HG02642 (cell line): ENCODE results near the gene RALBP1.
A peak's percentile ranks its signal among the peaks of the same experiment; 100 is the strongest.

Experiments used
- ATAC-seq: cut with Tn5 transposase; IDR thresholded peaks from one replicate; pipeline ENCODE4 v1.9.1; 2021; ENCODE audit warnings: mild to moderate bottlenecking; ENCODE audit not compliant: unreplicated experiment, poor library complexity

The RALBP1 gene

DNA sequence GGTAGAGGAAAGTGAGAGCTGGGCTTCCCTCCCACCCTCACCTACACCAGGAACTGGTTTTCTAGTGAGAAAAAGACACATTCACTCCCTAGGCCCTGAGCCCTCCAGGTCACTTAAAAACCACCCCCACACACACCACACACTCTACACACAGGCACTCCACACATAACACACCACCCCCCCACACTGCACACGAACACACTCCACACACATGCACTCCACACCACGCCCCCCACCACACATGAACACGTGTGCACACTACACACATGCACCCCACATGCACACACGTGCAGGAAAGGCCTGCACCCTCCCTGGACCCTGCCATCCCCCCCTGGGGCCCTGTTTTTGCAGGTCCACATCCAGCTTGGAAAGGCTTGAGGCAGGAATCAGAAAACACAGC is 67.6 kb downstream of the RALBP1 start:
- no peak for ATAC-seq

DNA sequence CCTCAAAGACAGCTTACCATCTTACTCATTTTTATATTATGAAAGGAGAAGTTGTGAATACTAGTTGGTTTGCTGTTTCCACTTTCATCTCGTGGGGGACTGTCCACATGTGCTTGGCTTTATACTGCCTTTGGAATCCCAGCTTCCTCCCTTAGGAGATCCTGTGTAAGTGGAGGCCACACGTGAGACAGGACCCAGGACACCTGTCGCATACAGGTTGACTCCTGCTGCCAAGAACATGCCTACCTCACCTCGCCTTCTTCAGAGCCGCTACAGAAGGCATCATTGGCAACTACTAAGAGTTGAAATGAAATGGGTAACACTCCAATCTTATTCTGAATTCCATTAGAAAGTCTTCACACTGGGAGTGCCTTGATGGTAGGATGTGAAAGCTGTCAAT is 69.7 kb downstream of the RALBP1 start:
- ATAC-seq, result no peak

DNA sequence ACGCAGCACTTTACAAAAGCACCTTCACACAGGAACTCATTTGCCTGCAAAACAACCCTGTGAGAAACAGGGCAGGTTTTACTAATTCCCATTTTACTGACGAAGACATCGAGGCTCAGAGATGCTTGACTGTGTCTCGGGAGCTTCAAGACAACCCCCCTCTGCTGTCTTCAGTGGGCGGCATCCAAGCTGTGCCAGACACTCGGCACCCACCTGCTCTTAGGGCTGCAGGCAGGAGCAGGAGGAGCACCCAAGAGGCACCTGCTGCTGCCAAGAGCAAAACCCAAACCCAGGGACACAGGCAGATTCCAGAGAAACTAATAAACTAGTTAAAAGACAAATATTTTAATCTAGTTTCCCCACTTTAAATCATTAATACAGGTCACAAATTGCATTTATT is 71.2 kb downstream of the RALBP1 start:
- ATAC-seq, result no peak

DNA sequence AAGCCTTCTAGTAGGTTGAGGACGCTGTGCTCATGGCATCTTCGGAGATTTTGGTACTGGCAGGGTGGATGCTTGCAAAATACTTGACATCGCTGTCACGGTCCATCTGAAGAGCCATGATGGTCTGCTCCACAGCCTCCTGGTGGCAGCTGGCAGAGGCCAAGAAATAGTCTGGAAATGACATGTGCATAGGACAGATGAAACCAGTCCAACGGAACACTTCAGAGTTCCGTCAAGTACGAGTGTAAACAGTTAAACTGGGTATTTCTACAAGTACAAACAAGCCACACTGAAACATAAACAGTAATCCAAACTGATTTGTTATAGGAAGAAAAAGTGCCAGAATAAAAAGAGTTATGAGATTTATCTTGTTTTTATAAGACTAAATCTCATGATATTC is 72.5 kb downstream of the RALBP1 start:
- no peak for ATAC-seq

DNA sequence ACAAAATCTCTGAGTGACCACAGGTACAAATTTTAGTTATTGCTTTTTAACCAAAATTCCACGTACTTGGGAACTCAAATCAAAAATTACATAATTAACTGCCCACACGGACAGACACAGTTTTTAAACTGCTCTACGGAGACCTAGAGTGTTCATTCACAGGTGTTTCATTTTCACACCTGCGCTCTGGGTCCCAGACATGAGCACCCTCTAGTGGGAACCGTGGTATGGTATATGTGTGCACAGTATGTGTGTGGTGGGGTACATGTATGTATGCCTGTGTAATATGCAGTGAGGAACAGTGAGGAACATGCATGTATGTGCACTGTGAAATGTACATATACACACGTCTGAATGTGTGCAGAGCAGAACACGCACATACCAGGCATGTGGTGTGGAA is 74.1 kb downstream of the RALBP1 start:
- no peak for ATAC-seq

DNA sequence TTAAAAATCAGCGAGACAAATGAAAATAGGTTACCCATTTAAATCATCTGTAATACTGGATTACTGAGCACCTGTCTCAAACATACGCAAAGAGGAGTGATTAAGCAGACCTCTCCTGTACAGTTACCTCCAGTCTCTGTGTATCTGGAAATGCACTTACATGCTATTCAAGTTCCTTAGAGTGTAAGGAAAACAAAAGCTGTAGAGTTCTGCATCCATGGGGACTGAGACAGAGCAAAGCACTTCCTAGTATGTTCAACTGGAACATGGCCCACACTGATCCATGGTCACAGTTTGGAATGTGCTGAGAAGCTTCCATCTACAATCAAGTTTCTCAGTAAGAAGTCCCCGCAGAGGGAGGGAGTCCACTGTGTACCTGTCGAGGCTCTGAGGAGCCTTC is 75.1 kb downstream of the RALBP1 start:
- no peak for ATAC-seq

DNA sequence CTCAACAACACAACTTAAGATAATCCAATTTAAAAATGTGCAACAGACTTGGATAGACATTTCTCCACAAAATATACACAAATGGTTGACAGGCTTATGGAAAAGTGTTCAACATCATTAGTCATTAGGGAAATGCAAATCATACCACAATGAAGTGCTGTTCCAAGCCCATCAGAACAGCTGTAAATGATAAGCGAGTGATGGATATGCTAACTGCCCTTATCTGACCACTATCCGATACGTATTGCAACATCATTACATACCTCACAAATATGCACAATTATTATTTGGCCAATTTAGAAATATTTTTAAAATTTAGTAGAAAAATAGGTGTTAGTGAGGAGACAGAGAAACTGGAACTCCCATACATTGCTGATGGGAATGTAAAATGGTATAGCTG is 76.9 kb downstream of the RALBP1 start:
- no peak for ATAC-seq

DNA sequence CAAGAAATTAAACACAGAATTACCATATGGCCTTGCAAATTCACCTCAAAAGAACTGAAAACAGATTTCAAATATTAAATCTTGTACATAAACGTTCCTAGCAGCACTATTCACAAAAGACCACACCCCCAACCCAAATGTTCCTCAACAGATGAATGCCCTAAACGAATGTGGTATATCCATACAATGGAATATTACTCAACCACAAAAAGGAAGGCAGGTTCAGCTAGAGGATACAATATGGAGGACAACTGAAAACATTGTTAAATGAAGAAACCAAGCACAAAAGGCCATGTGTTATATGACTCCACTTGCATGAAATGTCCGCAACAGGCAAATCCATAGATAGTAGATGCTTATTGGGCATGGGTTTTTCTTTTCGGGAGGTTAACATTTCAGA is 77.3 kb downstream of the RALBP1 start:
- ATAC-seq, result no peak

DNA sequence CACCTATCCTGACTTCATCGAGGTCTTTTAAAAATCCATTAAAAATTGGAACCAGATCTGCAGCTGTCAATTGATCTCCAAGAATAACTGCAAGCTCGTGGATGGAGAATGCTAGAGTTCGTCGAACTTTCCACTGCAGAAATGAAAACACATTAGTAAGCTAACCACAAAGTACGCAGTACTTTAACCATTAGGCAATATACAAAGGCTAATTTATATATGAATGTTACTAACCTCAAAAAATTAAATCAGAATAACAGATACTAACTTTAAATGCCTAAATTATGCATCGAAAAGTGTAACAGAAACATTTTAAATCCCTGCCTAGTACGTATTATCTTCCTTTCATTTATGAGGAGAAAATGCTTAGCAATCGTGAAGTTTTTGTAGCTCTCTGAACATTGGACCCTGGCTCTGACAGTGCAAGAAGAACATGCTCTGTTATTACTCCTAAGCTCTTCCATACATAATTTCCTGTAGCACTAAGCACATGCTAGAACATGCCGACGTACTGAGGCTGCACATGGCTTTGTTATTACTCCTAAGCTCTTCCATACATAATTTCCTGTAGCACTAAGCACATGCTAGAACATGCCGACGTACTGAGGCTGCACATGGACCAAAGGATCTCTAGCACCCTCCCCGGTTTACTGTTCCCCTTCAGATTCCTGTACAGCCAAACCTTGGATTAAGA is 82.1 kb downstream of the RALBP1 start:
- no peak for ATAC-seq

DNA sequence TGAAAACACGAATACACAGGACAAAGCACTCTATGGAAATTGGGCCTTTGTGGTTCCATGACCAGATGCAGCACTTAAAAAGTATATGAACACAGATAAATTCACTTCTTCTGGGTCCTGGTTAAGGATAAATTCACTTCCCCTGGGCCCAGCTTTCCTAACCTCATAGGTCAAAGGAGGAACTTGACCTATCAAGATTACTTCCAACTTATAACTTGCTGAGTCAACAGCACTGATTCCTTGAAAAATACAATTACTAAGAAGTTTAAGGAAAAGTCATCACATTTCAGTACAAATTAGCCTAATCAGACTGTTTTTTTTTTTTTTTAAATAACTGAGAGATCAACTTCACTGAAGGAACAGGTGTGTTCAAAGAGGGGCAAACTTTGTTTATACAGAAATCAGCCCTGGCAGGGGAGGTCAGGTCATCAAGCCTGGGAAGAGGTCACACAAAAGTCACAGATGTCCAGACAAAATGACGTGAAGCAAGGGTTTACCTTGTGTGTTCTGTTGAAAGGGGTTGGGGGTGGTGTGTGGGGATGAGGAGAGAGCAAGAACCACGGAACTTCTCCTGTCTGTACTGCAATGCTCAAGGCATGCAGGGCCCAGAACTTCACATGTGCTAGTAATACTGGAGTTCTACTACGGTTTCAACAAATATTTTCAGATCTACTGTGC is 83.2 kb downstream of the RALBP1 start:
- no peak for ATAC-seq

DNA sequence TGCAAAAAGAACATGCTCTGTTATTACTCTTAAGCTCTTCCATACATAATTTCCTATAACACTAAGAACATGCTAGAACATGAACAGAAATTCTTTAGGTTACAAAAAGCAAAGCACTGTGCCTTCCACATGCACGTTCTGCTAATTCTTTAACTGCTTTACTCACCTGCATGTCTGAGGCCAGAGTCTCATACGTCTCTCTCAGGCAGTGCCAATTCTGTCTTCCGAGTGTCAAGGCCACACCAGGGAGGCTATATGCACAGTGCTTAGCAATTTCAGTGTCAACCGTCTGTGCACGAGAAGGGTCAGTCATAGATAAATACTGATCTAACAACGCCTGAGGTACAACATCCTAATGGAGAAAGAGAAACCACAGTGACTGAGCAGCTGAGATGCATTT is 83.9 kb downstream of the RALBP1 start:
- ATAC-seq, result no peak

DNA sequence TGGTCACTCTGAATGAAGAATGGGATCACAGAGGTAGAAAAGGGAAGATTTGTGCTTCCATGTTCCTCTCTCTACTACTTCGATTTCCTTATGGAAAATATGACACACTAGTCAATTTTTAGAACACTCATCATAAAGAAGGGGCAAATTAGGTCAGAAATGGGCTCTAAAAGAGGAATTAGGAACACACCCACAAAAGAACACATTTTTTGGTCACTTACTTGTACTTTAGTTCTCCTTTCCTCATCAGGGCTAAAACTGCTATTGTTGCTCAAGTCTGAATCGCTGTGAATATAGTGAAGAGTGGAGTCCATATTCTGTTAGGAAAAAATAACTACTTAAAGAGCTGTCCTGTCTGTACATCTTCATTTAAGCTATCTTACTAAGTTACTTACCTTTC is 86.4 kb downstream of the RALBP1 start:
- no peak for ATAC-seq

DNA sequence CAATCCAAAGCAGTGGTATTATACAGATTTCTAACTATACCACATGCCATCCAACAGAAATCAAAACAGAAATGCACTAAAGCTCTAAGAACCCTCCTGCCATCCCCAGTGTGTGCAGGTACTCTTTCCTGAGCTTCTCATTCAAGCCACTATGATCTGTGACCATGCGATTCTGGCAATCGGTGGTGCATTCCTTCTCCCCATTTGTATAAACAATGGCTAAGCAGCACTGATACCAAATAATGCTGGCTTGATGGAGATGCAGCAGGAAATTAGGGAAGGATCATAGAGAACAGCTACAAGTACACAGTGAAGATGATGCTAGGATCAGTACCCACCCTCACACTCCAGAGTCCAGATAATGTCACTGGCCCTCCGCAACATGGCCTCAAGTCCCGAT is 87.3 kb downstream of the RALBP1 start:
- no peak for ATAC-seq

DNA sequence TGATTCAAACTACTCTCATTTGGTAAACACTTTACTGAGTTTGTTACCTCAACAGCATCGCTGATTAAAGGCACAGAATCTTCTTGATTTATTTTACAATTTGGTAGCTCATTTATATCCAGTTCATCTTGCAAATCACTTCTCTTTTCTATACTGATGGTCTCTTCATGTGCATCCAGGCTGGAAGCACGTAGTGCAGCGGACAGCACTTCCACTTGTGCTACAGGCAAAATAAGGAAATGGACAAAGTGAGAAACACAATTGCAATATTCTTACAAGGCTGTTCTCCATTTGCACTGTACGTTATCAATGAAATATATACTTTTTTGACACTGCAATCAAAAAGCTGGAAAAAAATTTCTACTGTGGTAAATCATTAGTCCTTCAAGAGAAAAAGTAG is 88.0 kb downstream of the RALBP1 start:
- no peak for ATAC-seq

DNA sequence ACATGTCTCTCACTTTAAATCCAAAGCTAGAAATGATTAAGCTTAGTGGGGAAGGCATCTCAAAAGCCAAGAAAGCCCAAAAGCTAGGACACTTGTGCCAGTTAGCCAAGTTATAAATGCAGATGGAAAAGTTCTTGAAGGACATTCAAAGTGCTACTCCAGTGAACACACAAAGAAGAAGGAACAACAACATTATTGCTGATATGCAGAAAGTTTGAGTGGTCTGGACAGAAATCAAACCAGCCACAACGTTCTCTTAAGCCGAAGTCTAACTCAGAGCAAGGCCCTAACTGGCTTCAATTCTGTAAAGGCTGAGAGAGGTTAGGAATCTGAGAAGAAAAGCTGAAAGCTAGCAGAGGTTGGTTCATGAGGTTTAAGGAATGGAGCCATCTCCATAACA is 90.1 kb downstream of the RALBP1 start:
- ATAC-seq, result no peak

DNA sequence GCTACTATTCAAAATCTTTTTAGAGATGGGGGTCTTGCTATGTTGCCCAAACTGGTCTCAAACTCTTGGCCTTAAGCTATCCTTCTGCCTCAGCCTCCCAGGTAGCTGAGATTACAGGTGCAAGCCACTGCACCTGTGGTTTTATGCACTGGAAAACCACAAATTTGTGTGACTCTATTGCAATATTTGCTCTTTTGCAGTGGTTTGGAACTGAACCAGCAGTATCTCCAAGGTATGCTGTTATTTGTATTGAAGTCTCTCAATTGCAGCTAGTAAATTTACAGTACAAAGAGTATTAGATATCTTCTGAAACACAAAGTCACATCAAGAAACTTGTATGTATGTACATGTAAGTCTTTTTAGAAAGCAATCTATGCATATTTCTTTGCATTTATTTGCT is 92.9 kb downstream of the RALBP1 start:
- ATAC-seq, result no peak

DNA sequence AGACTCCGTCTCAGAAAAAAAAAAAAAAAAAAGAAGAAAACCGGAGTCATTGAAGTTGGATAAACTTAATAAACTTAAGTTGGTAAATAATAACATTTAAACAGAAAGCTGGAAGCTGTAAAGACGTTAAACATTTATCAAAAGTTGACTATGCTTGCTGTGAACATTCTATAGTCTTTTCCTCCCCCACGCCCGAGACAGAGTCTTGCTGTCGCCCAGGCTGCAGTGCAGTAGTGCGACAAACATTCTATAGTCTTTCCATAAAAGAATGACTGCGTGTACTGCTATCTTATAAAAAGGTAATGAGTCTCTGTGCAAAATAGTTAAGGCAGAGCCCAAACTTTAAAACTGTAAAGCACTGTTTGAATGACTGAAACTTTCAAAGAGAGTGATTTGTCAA is 93.9 kb downstream of the RALBP1 start:
- ATAC-seq, result no peak

DNA sequence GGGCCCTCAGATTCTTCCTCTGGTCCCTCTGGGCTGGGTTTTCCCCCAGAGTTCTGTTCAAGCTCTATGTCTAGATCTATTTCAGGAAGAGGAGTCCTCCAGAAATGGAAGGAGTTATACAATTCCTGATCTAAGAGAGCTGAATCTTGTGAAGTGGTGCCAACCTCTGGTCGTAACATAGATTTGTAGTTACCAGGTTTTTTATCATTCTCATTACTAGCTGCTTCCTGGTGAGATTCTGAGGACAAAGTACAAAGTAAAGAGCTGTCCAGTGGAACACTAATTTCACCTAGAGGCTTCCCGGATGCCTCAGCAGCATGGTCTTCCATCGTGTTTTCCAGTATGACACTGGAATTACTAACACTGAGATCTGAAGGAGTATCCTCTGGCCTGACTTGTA is 94.9 kb downstream of the RALBP1 start:
- ATAC-seq, result no peak

DNA sequence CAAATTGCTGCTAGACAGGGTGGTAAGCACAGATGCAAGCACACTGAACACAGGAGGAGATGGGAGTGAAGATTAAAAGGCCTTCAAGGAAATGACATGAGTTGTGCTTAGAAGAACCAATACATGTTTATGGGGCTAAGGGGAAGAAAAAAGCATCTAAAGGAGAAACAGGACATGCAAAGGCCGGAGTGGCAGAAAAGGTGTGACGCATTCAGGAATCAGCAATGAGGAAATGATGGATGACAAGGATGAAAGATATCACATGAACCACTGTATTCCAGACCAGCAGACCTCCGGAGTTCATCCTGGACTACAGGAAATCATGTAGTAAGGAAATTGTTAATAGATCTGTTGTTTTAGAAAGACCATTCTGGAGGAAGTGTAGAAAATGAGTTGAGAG is 96.2 kb downstream of the RALBP1 start:
- ATAC-seq, result no peak

DNA sequence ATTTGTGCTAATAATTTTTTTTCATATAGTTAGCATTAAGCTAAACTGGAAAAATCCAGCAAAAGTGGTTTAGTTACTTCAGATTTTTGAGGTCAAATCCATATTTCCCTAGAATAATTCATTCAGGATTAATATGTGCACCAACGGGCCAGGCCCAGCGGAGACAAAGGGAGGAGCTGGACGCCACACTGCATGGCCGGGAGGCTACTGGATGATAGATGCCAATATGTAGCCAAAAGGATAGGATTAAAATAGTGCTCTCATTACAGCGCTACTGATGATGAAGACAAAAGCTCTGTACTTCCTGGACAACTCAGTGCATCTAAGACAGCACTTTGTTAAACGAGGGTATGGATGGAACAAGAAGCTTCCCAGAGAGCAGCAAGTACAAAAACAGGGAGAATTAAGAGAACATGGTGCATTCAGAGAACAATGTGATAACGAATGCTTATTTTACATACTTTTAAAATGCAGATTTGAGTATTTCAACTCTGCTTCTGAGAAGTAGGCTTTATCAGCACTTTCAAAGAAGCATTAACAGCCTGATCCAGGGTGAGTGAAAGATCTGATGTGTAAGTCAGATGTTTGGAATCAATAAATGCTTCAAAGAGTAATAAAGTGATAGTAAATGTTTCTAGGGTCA is 99.3 kb downstream of the RALBP1 start:
- no peak for ATAC-seq

DNA sequence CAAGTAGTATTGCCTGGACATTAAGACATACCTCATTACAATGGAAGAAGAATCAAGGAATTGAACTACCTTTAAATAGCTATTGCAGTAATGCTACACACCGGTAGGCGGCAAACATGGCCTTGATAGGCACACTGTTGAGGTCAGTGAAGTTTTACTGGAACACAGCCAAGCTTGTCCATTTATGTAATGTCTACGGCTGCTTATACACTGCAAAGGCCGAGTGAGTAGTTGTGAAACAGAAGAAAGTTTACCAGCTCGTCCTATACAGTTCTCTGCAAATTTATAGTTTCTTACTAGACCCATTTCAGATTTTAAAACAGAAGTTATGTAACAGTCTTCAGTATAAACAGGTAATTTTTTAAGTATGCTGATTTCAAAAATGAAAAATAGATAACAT is 100.2 kb downstream of the RALBP1 start:
- peak; percentile 53 for ATAC-seq

DNA sequence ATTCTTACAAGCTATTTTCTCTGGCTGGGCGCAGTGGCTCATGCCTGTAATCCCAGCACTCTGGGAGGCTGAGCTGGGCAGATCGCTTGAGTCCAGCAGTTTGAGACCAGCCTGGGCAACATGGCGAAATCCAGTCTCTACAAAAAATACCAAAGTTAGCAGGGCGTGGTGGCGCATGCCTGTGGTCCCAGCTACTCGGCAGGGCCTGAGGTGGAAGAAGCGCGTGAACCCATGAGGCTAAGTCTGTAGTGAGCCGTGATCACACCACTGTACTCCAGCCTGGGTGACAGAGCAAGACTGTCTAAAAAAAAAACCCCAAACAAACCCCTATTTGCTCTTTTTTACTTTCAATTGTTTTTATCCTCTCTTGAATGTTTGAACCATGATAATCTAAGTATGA is 102.0 kb downstream of the RALBP1 start:
- ATAC-seq, result no peak
